ENCODE results near the gene LRFN5.

LRFN5 gene

GRCh38 chr14:41773536-41774279 lies 167.0 kb downstream of the LRFN5 start:
- no peak for DNase-seq

GRCh38 chr14:41782511-41782910 lies 175.8 kb downstream of the LRFN5 start:
- no peak for DNase-seq

- DNase-seq = no peak
These were observed 176.7 kb downstream of the LRFN5 start for GRCh38 chr14:41783403-41783802.

DNA sequence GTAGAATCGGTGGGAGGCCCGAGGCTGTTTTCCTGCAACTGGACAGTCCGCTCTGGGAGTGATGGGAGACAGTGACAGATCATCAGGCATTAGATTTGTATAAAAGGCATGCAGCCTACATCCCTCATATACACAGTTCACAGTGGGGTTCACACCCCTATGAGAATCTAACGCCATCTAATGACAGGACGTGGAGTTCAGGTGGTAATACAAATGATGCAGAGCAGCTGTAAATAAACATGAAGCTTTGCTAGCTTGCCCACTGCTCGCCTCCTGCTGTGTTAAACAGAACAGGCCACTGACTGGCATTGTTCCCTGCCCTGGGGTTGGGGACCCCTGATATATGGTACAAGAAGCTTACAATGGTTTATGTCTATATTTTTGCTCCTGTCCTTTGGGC lies 179.0 kb downstream of the LRFN5 start:
- peak; percentile 76 for DNase-seq

DNA sequence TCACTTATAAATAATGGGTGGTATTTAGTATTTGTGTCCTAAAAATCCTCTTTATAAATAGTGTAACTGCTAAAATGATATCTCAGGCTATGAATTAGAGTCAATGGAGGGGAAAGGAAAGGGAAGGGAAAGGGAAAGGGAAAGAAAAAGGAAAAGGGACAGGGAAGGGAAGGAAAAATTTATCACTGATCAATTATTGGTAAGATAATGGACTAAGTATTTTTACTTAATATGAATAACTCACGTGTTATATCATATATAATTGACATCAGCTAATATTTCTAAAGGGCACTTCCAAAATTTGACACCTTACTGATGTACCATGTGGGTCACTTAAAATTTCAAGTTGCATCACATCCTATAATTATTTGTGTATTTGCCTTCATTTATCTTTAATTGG lies 193.1 kb downstream of the LRFN5 start:
- no peak for DNase-seq

GRCh38 chr14:41805633-41806032 lies 199.0 kb downstream of the LRFN5 start:
- no peak for DNase-seq

GRCh38 chr14:41806366-41806975 lies 199.8 kb downstream of the LRFN5 start:
- no peak for DNase-seq

DNA sequence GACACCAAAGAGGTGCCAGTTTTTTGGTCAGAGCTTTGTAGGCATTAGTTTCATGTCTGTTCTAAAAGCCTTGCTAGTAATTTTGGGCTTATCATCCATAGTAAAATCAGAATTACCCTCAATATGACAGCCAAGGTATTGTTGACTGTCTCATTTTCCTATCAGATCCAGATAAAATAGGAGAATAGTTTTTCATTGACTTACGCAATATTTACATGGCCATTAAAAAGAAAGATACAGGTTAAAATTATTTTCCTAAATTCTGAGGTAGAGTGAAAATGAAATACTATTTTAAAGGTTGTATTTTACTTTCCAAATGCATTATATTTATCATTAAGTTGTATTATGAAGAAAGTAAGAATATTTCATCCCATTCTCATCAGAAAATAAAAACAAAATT lies 203.7 kb downstream of the LRFN5 start:
- no peak for DNase-seq

DNA sequence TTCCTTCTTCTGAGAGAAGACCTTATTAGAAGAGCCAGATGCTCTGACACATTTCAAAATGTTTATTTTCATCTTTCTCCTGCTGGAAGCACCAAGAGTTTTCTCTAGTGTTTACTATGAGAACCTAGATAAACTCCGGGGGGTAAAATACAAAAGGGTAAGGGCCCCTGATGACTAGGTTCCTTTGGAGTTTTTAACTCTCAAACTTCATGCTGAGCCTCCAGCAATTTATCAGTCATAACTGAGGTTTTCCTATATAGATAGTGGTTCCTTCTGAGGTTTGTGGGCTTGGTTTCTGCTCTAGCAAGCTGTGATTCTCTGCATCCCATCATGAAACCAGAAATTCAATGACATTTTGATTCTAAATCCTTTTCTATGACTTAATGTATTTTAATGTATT lies 210.9 kb downstream of the LRFN5 start:
- no peak for DNase-seq

DNA sequence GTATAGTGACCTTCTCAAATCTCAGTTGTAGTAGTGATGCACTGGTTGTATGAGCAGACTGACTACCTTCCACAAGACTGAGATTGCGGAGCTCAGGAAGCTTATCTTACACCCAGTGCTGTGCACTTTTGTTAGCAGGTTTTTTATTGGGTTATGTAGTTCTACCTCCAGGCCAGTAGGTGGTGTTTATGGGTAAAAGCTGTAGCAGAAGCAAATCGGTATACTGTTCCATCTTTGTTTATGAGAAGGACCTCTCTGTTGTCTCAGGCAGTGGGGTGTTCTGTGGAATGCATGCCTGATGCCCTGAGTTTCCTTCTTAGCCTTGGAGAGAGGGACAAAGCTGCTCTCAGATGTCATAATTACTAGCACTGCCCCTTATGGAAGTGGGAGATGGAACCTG lies 217.8 kb downstream of the LRFN5 start:
- no peak for DNase-seq

DNA sequence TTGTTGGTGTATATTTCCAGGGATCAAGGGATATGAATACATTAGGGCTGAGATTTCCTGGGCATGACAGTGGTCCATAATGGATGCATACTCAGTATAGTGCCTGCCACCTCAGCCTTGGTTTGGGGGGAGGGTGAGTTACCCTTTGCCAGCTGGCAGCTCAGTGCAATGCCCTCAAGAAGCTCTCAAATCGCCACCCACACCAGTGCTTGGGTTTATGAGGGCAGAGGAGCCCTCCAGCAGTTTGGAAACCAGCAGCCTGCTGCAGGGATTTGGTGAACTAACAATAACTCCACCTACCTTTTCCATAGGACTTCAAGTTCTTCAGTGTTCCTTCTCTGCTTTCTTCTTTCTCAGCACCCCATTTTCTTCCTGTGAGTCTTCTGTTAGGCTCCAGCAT lies 218.9 kb downstream of the LRFN5 start:
- DNase-seq = no peak

GRCh38 chr14:41830714-41831406 lies 224.2 kb downstream of the LRFN5 start:
- DNase-seq = no peak

DNA sequence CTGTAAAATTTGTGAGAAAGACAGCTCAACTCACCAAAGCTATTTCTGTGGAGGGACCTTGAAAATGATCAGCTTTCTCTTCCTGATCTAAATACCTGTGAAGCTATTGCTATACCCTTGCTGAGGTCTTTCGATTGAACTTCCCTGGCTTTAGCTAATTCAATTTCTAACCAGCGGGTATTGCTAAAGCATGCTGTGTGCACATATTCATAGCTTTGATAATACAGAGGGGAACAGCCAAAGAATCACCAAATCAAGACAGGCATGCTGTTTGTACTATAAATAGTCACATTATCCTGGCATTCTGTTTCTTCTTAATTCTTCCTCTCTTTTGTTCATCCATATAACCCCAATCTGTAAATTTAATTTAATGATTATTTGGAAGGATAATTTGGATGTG lies 233.0 kb downstream of the LRFN5 start:
- no peak for DNase-seq

DNA sequence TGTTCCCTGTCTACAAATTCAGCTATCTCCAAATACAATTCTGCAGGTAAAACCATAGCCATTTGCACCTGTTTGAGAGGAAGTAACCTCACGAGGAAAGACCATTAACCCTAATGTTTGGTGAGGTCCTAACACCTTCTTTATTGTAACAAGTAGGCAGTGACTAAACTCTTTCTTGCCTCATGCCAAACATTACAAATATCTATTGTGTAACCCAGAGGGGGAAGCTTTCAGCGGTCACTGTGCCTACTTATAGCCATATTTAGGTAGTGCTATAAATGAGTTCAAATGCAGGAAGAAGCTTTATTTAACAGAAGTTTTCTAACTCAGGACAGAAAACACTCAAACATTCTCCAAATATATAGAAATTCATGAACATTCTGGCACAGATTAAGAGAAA lies 252.7 kb downstream of the LRFN5 start:
- DNase-seq = no peak

- no peak for DNase-seq
These were observed 253.9 kb downstream of the LRFN5 start for GRCh38 chr14:41860586-41860985.

GRCh38 chr14:41865894-41866293 lies 259.2 kb downstream of the LRFN5 start:
- DNase-seq = no peak

DNA sequence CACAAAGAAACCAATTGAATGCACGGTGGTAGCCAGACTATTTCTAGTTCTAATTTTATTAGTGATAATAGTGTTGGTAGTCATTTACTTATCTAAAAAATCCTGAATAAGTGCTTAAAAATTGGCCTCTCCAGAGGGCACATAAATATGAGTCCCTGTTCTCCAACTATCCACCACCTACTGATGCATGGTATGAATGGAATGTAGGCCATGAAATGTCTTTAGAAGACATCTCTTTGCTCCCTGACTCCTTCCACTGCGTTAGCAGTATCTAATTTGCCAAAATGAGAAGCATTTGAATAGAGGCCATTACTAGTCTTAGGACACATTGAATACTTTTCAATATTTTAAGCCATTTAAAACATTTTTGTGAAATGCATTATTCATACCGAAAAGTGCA lies 261.7 kb downstream of the LRFN5 start:
- no peak for DNase-seq

- no peak for DNase-seq
These were observed 266.4 kb downstream of the LRFN5 start for GRCh38 chr14:41872931-41873685.

- no peak for DNase-seq
These were observed 267.1 kb downstream of the LRFN5 start for GRCh38 chr14:41873686-41874317.

- DNase-seq = no peak
These were observed 268.4 kb downstream of the LRFN5 start for GRCh38 chr14:41875116-41875515.

DNA sequence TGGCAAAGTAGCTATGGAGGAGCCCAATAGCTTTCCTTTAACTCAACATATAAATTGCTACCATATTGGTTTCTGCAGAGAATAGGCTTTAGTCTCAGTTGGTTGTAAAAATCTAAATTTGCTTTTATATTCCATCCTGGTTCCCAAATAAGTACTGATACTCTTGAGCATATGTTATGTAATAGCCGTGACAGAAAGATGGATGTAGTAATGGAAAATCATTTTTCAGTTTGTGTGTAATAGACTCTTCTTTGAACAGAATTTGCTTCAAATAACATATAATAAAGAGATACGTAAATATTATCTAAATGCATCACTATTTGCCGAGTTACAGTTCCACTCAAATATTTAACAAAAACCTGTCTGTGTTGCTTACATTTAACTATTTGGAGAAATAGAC lies 271.6 kb downstream of the LRFN5 start:
- no peak for DNase-seq

- no peak for DNase-seq
These were observed 284.9 kb downstream of the LRFN5 start for GRCh38 chr14:41891624-41892023.

- DNase-seq = peak; percentile 42
These were observed 292.7 kb downstream of the LRFN5 start for GRCh38 chr14:41899416-41899815.

All from NCI-H748 treated with DMSO at 0.1 percent for 48 hours (cell line).